Regular cardiac myocyte (primary cell): ENCODE measurements around the gene MUCL1. TPM values are rescaled to one million over a fixed set of nuclear protein-coding genes. Genes with fewer than 3 reads are reported as not detected.

Experiments used
- total RNA-seq: library from RNA; depleted of rRNA; stranded (reverse); fragments of >200 nt; gene quantifications from 2 replicates; pipeline ENCODE4 v1.2.3, GENCODE V29; 2014

Gene MUCL1, protein sequence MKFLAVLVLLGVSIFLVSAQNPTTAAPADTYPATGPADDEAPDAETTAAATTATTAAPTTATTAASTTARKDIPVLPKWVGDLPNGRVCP
- not detected in 2 replicates for total RNA-seq

GRCh38 chr12:54853933-54854538 lies at the start of gene MUCL1:
Gene MUCL1, plus strand, starts transcription at chr12:54854516. Its CDS starts 67 bp downstream, at chr12:54854583.

Other genes with a start within 250 kb of the MUCL1 start
- gene LACRT, start 219.6 kb upstream of the MUCL1 start, total RNA-seq = not detected in 2 replicates
- gene DCD, start 206.2 kb upstream of the MUCL1 start, total RNA-seq = not detected in 2 replicates
- gene TESPA1, start 130.2 kb downstream of the MUCL1 start, total RNA-seq = not detected in 2 replicates
- gene NEUROD4, start 165.5 kb downstream of the MUCL1 start, total RNA-seq = not detected in 2 replicates